CD4-positive, CD25-positive, alpha-beta regulatory T cell (primary cell): ENCODE measurements around the gene NKD1. TPM values are rescaled to one million over a fixed set of nuclear protein-coding genes. Genes with fewer than 3 reads are reported as not detected.
"Not testable (repeated sequence)": the region's sequence is repeated elsewhere in the genome, so short reads cannot be mapped to it uniquely, and the experiment has no call there.

Experiments used
- ATAC-seq, 2 donors: fragments of 150-1000 bp; cut with Tn5 transposase; one replicate each; pipeline ENCODE4 v1.10.0; 2021; ENCODE audit warnings: low read depth in 2 of 2, moderate number of reproducible peaks in 2 of 2, moderate library complexity in 1 of 2
- DNase-seq, 3 donors: peaks; one replicate each; pipeline versions ENCODE4 v3.0.0 to v3.0.0-alpha.2; 2012 to 2022; ENCODE audit warnings: mixed read lengths in 1 of 3
- H3K27ac ChIP-seq: one replicate; pipeline ENCODE4 v1.7.0; 2013; ENCODE audit warnings: mild to moderate bottlenecking, low read length; ENCODE audit not compliant: insufficient read depth, poor library complexity, severe bottlenecking
- H3K27me3 ChIP-seq: one replicate; pipeline ENCODE4 v1.7.0; 2013; ENCODE audit warnings: low read length; ENCODE audit not compliant: control insufficient read depth, insufficient read depth
- H3K36me3 ChIP-seq: one replicate; pipeline ENCODE4 v1.7.0; 2013; ENCODE audit warnings: mild to moderate bottlenecking, low read length, moderate library complexity; ENCODE audit not compliant: control insufficient read depth, insufficient read depth
- H3K4me1 ChIP-seq: 2 replicates; pipeline ENCODE4 v1.7.0; 2013; ENCODE audit warnings: mild to moderate bottlenecking, low read length; ENCODE audit not compliant: insufficient read depth, control insufficient read depth, poor library complexity, severe bottlenecking
- H3K4me3 ChIP-seq: one replicate; pipeline ENCODE4 v1.7.0; 2013; ENCODE audit warnings: low read depth, mild to moderate bottlenecking, low read length, moderate library complexity
- H3K9me3 ChIP-seq, 2 experiments: 1 replicate in 1 of 2; 2 replicates in 1 of 2; pipeline ENCODE4 v1.7.0; 2013; ENCODE audit warnings: low read length in 2 of 2, mild to moderate bottlenecking in 1 of 2, moderate library complexity in 1 of 2; ENCODE audit not compliant: control insufficient read depth in 2 of 2
- H3K27ac Mint-ChIP-seq, 3 donors: one replicate each; pipeline ENCODE4 v1.8.0; 2020 to 2022; ENCODE audit warnings: mild to moderate bottlenecking in 3 of 3, mixed read lengths in 3 of 3, moderate library complexity in 2 of 3
- H3K27me3 Mint-ChIP-seq: one replicate; pipeline ENCODE4 v1.8.0; 2022; ENCODE audit warnings: mild to moderate bottlenecking, mixed read lengths
- H3K36me3 Mint-ChIP-seq: one replicate; pipeline ENCODE4 v1.8.0; 2020; ENCODE audit warnings: mixed read lengths
- H3K4me1 Mint-ChIP-seq, 4 donors: one replicate each; pipeline ENCODE4 v1.8.0; 2020 to 2022; ENCODE audit warnings: mixed read lengths in 4 of 4, mild to moderate bottlenecking in 1 of 4
- H3K4me3 Mint-ChIP-seq, 4 donors: one replicate each; pipeline ENCODE4 v1.8.0; 2020 to 2022; ENCODE audit warnings: mild to moderate bottlenecking in 4 of 4, mixed read lengths in 4 of 4, moderate library complexity in 3 of 4
- H3K9me3 Mint-ChIP-seq, 7 donors: one replicate each; pipeline ENCODE4 v1.8.0; 2020 to 2022; ENCODE audit warnings: mixed read lengths in 7 of 7, mild to moderate bottlenecking in 3 of 7, moderate library complexity in 2 of 7
- polyA plus RNA-seq, 4 donors: library from polyadenylated mRNA; unstranded; fragments of 300-500 nt; fragmentation: Illumina TruSeq; gene quantifications; one replicate each; pipeline ENCODE4 v1.2.3, GENCODE V29; 2021
- total RNA-seq: library from RNA; stranded (reverse); gene quantifications from one replicate; pipeline ENCODE4 v1.2.3, GENCODE V29; 2022

NKD1 gene
- total and polyA plus RNA-seq, 5 donors from 2014 or later: 0.10 to 2.4 (median 0.65) TPM; not detected in 1

DNA sequence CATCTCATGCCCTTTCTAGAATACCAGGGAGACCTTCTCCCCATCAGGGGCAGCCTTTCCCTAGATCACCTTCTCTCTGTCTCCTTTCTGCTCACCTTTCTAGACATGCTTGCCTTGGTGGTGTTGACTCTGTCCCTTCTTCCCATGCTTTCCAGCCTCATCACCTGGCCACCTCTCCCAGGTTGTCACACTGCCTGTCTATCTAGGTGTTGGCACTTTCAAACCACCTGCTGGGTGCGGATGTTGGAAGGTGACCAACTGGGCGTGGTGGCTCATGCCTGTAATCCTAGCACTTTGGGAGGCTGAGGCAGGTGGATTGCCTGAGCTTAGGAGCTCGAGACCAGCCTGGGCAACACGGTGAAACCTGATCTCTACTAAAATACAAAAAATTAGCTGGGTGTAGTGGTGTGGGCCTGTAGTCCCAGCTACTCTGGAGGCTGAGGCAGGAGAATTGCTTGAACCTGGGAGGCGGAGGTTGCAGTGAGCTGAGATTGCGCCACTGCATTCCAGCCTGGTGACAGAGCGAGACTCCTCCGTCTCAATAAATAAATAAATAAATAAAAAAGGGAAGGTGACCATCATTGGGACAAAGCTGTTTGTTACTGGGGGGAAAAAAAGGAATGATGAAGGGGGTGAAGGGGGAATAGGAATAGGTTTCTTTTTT lies 44.2 kb upstream of the NKD1 start:
- not testable (repeated sequence) for ATAC-seq, H3K36me3 ChIP-seq, H3K9me3 Mint-ChIP-seq

DNA sequence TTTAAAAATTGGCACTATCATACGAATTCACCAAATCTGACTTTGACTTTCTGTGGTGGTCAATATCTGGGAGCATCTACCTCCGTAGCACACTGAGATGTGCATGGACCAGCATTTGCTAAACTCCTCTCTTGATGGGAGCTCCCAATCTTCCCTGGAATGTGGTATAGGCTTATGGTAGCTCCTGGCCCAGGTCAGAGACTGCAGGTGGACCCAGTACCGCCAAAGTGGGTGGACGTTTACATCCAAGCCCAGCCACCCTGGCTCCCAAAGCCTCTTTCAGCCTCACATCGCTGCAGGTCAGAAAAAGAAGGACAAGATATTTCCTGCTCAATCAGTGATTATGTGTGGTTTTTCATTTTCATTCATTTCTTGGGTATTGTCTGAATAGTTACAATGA lies 43.1 kb upstream of the NKD1 start:
- Histone ChIP-seq H3K27ac (no peak overlapping the region), H3K9me3 (no peaks in the 10 kb centered on the region), H3K27me3 (no peaks in the 10 kb centered on the region), H3K4me1 (no peaks in the 10 kb centered on the region), H3K36me3 (no peaks in the 10 kb centered on the region), H3K4me3 (no peak overlapping the region)
- no peak for DNase-seq
- H3K9me3 Mint-ChIP-seq: no peaks in the 10 kb centered on the region
- no peaks in the 10 kb centered on the region for H3K4me1 Mint-ChIP-seq
- no peak for ATAC-seq
- H3K27ac Mint-ChIP-seq: no peak overlapping the region
- no peaks in the 10 kb centered on the region for H3K36me3 Mint-ChIP-seq
- H3K27me3 Mint-ChIP-seq: no peaks in the 10 kb centered on the region
- H3K4me3 Mint-ChIP-seq: no peak overlapping the region

More for the DNA sequence above, 44.2 kb upstream of the NKD1 start:
- H3K27me3 Mint-ChIP-seq, H3K4me1 Mint-ChIP-seq, H3K36me3 Mint-ChIP-seq, H3K4me3 ChIP-seq, H3K4me1 ChIP-seq, DNase-seq, H3K27ac ChIP-seq, H3K27me3 ChIP-seq, H3K9me3 ChIP-seq, H3K4me3 Mint-ChIP-seq, H3K27ac Mint-ChIP-seq: not testable (repeated sequence)

DNA sequence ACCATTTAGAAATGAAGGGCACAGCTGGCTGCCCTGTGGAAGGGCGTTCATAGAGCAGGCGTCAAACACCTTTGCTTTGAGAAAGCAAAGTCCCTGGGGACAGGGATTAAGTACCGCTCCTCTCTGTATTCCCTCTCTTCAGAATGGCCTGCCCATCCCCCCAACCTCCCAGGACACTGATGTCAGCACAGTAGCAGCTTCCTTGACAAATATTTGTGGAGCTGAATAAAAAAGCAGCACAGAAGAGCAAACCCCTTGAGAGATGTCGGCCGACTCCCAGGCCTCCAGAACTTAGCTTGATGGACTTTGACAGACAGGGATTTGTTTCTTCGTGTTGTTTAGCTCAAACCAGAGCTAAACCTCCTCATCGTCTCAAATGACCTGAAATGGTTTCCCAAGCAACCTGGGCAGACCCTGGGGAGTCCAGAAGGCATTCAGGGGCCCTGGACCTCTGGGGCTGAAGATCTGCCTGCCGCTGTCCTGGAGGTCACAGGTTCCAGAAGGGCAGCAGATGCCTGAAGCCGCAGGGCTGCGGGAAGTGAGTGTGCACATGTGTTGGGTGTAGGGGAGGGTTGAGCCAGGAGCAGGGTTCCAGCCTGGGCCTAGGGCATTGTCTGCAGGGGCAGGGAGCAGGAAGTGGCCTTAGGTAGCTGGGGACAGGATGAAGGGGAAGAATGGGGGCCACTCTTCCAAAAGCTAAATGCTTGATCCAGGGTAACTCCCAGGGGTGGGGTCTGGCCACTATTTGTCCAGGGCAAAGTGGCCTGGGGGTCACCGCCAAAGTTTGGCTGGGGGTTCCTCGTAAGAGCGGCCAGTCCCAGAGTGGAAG lies 42.3 kb upstream of the NKD1 start:
- H3K27me3 ChIP-seq: no peaks in the 10 kb centered on the region
- H3K36me3 ChIP-seq: no peaks in the 10 kb centered on the region
- no peak overlapping the region for H3K27ac ChIP-seq
- H3K4me3 ChIP-seq: no peak overlapping the region
- H3K9me3 ChIP-seq: no peaks in the 10 kb centered on the region
- no peaks in the 10 kb centered on the region for H3K4me1 ChIP-seq
- no peak for ATAC-seq
- no peaks in the 10 kb centered on the region for H3K27me3 Mint-ChIP-seq
- no peak overlapping the region for H3K4me3 Mint-ChIP-seq
- H3K9me3 Mint-ChIP-seq: no peaks in the 10 kb centered on the region
- H3K36me3 Mint-ChIP-seq: no peaks in the 10 kb centered on the region
- no peak for DNase-seq
- H3K4me1 Mint-ChIP-seq: no peaks in the 10 kb centered on the region
- no peak overlapping the region for H3K27ac Mint-ChIP-seq

DNA sequence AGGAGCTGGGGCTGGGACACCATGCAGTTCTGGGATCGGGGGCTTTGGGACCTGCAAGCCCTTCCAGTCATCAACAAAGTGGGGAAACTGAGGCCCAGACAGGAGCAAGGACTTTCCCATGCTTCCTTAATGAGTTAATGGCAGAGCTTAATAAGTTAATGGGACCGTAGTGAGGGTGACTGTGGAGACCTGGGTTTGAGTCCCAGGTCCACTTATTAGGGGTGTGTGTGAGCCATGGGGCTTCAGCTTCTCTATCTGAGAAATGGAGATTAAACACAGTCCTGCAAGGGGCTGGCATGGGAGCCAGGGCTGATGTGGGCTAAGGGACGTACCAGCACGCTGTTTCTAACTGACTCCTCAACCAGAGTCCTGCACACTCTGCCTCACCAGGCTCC lies 41.7 kb upstream of the NKD1 start:
- Histone ChIP-seq H3K4me3 (no peak overlapping the region), H3K9me3 (no peaks in the 10 kb centered on the region), H3K27me3 (no peaks in the 10 kb centered on the region), H3K4me1 (no peaks in the 10 kb centered on the region), H3K27ac (no peak overlapping the region), H3K36me3 (no peaks in the 10 kb centered on the region)
- Mint-ChIP-seq H3K4me1 (no peaks in the 10 kb centered on the region), H3K27ac (no peak overlapping the region), H3K9me3 (no peaks in the 10 kb centered on the region), H3K4me3 (no peak overlapping the region), H3K36me3 (no peaks in the 10 kb centered on the region), H3K27me3 (peaks cover 3% of the 10 kb centered on the region)
- ATAC-seq (no peak), DNase-seq (no peak)

DNA sequence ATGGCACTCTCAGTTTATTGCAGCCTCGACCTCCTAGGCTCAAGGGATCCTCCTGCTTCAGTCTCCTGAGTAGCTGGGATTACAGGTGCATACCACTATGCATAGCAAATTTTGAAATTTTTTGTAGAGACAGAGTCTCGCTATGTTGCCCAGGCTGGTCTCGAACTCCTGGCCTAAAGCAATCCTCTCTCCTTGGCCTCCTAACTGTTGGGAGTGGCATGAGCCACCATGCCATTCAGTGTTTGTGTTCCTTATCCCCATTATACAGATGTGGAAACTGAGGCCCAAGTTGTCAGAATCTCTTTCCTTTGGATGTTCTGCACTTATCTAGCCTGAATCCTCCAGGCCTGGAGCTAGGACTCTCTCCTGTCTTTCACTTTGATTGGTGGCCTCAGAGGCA lies 40.8 kb upstream of the NKD1 start:
- DNase-seq (no peak), ATAC-seq (no peak)
- no peaks in the 10 kb centered on the region for H3K27me3 ChIP-seq
- Mint-ChIP-seq H3K36me3 (no peaks in the 10 kb centered on the region), H3K27me3 (peaks cover 12% of the 10 kb centered on the region), H3K9me3 (no peaks in the 10 kb centered on the region), H3K4me3 (no peak overlapping the region), H3K4me1 (no peaks in the 10 kb centered on the region), H3K27ac (no peak overlapping the region)
- H3K9me3 ChIP-seq: no peaks in the 10 kb centered on the region
- no peaks in the 10 kb centered on the region for H3K36me3 ChIP-seq
- H3K4me1 ChIP-seq: no peaks in the 10 kb centered on the region
- no peak overlapping the region for H3K27ac ChIP-seq
- no peak overlapping the region for H3K4me3 ChIP-seq

DNA sequence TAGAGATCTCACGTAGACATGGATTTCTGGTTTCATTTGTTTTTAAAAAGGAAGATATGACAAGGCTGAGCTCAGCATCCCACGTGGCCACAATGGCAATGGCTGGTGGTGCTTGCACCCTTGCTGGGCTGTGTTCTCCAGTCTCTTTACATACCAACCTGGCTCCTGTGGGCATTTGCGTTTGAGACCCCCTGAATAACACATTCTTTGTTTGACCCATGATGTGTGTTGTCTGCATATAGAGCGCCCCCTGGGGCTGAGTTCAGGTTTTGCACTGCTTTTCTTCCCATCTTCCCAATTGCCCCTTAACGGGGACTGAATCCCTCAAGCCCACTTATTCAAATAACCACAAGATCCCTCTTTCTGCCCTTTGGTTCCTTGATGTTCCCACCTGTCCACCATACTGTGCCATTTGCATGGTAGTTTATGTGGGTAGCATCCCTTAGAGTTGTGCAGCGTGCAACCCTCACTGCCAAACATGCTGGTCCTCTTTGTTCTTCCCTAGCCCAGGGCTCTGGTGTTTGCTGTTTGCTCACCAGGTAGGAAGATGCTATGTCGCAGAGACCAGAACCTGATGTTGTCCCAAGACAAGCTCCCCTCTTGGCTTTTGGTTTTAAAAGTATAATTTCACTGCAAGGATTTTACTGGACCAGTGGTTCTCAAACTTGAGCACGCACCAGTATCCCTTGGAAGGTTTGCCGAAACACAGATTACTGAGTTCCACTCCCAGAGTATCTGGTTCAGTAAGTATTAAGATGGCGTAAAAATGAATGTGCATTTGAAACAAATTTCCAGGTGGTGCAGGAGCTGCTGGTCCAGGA lies 38.5 kb upstream of the NKD1 start:
- Histone ChIP-seq H3K27me3 (no peaks in the 10 kb centered on the region), H3K9me3 (no peaks in the 10 kb centered on the region), H3K4me3 (no peak overlapping the region), H3K4me1 (no peaks in the 10 kb centered on the region), H3K36me3 (no peaks in the 10 kb centered on the region), H3K27ac (no peak overlapping the region)
- Mint-ChIP-seq H3K27ac (no peak overlapping the region), H3K4me3 (no peak overlapping the region), H3K9me3 (no peaks in the 10 kb centered on the region), H3K36me3 (no peaks in the 10 kb centered on the region), H3K4me1 (no peaks in the 10 kb centered on the region), H3K27me3 (peaks cover 14% of the 10 kb centered on the region)
- DNase-seq: peak; percentile 8 to 43 (median 17)
- ATAC-seq: no peak

DNA sequence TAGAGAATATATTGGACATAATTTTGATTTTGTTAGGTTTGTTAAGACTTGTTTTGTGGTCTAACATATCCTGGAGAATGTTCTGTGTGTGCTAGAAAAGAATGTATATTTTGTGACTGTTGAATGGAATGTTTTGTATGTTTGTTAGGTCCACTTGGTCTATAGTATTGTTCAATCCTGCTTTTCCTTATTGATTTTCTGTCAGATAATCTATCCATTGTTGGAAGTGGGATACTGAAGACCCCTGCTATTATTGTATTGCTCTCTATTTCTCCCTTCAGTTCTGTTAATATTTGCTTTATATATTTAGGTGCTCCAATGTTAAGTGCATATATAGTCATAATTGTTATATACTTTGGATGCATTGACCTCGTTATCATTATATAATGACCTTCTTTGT lies 33.0 kb upstream of the NKD1 start:
- no peaks in the 10 kb centered on the region for H3K27me3 ChIP-seq
- Mint-ChIP-seq H3K27me3 (peaks cover 36% of the 10 kb centered on the region), H3K27ac (no peak overlapping the region), H3K9me3 (peaks cover 0 to 21% (median 6%) of the 10 kb centered on the region in 7 donors), H3K36me3 (no peaks in the 10 kb centered on the region), H3K4me3 (no peak overlapping the region), H3K4me1 (no peaks in the 10 kb centered on the region)
- no peaks in the 10 kb centered on the region for H3K36me3 ChIP-seq
- no peaks in the 10 kb centered on the region for H3K4me1 ChIP-seq
- no peak overlapping the region for H3K4me3 ChIP-seq
- peaks cover 15 to 17% of the 10 kb centered on the region in 2 experiments for H3K9me3 ChIP-seq
- no peak for ATAC-seq
- no peak for DNase-seq
- no peak overlapping the region for H3K27ac ChIP-seq
